ENCODE results near the gene CDH4.

The CDH4 gene

DNA sequence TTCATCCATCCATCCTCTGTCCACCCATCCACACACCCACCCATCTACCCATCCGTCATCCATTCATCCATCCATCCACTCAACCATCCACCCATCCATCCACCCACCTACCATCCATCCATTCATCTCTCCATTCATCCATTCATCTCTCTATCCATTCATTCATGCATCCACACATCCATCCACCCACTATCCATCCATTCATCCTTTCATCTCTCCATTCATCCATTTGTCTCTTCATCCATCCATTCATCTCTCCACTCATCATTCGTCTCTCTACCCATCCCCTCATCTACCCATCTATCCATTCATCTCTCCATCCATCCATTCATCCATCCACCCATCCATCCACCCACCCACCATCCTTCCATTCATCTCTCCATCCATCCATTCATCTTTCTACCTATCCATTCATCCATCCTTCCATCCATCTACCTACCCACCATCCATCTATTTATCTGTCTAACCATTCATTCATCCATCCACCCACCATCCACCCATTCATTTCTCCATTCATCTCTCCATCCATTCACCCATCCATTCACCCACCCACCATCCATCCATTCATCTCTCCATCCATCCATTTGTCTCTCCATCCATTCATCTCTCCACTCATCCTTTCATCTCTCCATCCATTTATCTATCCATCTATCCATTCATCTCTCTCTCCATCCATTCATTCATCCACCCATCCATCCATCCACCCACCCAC lies 538.2 kb downstream of the CDH4 start:
- no peak for DNase-seq (ENCODE audit: low spot score)

DNA sequence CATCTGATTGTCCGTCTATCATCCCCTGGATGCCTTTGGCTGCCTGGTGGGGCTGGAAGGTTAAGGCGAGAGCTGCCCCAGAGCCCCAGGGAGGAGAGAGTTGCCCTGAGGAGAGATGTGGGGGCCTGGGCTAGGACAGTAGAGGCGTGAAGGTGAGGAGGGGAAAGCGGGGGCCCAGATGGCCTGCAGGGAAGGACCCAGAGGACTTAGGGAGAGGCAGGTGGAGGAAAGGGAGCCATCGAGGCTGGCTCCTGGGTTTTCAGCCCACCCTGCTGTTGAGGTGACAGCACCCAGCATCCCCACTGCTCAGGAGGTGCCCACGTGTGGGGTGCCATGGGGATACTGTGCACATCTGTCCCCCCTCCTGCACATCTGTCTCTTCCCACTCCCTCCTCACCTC lies 539.9 kb downstream of the CDH4 start:
- DNase-seq (ENCODE audit: low spot score): no peak

DNA sequence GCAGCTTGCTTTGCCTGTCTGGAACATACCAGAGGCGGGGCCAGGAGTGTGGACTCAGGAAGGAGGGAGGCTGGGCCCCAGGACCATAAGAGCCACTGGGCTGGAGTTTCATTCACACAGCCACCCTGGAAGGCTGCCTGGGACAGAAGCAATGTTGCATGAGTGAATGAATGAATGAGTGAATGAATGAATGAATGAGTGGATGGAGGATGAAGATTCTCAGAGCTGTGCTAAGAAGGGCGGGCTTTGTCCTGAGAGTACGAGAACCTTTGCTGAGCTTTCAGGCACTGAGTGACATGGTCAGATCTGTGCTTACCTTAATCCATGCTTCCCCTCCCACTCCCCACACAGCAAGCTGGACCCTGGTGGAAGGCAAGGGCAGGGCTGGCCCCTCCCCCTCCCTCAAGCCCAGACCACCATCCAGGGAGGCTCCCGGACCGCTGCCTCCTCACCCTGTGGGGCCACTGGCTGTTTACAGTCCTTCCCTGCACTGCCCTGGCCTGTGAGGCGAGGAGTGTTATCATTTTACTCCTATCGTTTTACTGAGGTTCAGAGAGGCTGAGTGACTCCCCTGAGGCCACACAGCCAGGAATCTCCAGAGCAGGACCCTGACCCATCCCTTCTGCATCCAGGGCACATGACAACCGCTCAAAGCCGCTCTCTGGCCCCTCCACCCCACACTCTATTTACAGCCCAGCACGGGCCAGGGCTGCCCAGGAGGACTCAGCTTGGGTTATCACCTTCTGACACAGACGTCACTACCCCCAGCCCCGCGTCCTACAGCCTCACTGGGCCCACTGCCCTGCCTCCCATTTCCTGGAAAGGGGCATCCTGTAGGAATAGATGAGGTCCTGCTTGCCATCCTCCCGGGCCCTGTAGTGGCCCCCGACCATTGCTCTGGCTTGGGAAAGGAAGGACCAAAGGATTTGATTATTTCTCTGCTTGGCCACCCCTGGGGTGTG lies 543.9 kb downstream of the CDH4 start:
- no peak for DNase-seq (ENCODE audit: low spot score)

DNA sequence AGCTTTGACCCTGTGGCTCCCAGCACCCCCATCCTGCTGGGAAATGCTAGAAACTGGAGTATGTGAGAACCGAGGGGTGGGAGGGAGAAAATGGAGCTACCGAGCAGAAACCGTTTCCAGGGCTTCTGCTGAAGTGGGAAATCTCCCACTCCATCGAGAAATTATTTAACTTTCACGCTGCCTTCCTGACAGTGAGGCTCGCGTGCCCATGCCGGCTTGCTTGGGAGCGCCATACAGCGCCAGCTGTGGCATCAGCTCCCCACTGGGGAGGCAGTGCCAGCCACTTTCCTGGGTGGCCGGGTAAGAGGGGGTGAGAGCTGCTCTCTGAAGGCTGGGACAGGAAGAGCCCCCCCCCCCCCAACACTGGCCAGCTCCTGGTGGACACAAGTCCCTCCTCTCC lies 544.7 kb downstream of the CDH4 start:
- no peak for DNase-seq (ENCODE audit: low spot score)

DNA sequence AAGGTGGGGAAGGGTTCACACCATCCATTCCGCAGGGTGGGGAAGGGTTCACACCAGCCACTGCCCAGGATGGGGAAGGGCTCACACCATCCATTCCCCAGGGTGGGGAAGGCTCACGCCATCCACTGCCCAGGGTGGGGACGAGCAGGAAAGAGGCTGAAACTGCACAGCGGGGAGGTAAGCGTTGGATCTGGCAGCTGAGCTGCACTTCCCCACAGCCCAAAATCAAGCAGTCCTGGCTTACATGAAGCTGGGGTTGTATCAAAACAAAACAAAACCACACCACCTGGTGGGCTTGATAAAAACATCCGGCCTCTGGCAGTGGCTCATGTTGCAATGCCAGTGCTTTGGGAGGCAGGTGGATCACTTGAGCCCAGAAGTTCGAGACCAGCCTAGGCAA lies 545.1 kb downstream of the CDH4 start:
- DNase-seq (ENCODE audit: low spot score): no peak

DNA sequence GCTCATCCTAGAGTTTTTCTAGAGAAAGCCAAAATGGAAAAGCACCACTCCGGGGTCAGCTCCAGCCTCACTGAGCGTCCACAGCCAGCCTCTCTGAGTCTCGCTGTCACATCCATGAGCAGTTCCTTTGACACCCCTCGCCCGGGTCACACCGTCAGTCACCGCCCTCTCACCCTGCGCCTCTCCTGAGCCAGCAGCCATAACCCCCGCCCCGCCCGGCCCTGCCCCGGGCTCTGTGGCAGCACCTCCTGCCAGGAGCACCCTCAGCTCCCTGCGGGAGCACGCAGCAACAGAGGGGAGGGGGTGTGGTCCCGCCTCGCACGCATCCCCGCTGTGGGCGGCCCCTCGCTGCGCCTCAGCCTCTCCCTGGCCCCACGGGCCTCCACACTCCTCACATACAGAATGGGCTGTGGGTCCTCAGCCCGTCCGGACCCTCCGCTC lies 545.9 kb downstream of the CDH4 start:
- no peak for DNase-seq (ENCODE audit: low spot score)

DNA sequence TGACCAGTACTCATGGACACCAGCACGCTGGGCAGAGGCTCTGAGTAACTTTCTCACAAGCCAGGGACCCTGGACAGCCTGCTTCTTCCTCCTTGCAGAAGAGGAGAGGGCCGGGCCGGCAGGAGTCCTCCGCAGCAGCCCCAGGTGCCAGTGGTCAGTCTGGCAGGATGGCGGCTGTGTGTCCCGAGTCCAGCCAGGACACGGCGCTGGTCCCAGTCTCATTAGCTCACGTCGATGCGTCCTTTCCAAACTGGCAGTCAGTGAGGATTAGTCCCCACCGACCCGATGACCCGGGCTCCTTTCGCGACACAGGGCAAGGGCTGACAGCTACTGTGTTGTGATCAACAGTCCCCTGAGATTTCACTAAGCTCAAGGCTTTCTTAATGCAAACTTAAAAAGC lies 546.6 kb downstream of the CDH4 start:
- DNase-seq (ENCODE audit: low spot score): no peak

DNA sequence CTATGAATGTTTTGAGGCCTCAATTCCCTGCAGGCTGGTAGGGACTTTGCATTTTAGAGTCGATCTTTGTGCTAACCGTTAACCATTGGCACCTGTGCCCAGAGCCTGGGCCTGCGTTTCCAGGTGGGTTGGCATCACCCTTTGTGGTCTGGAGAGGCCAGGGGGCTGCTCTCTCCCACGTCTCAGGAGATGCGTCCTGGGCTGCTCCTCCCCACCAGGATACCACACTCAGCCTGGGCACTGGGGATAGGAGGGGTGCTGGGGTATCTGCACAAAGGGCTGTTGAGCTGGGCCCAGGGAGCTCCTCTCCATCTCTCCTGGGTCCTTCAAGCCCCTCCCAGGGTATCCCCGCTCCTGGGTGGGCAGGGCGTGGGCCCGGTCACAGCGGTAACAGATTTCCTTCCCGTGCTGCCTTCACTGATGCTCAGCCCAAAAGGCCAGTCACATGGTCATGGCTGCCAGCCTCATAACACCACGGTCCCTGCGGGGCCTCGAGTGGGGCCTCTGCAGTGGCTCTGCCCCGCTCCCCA lies 547.4 kb downstream of the CDH4 start:
- DNase-seq (ENCODE audit: low spot score): no peak

DNA sequence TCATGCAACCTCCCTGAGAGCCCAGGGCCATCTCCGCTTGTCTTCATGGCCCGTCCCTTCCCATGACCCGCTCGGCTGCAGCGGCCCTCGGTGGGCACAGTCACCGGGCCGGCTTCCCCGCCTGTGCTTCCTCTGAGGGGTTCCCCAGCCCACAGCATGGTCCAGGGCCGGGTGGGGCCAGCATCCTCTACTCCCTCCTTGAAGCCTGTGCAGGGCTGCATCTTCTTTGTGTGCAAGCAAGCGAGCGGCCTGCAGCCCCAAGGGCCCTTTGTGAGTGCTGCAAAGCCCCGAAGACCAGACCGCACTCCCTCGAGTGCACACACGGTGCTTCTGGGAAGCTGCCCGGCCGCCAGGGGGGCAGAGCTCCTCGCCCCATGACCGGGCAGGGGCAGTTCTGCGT lies 547.9 kb downstream of the CDH4 start:
- no peak for DNase-seq (ENCODE audit: low spot score)

DNA sequence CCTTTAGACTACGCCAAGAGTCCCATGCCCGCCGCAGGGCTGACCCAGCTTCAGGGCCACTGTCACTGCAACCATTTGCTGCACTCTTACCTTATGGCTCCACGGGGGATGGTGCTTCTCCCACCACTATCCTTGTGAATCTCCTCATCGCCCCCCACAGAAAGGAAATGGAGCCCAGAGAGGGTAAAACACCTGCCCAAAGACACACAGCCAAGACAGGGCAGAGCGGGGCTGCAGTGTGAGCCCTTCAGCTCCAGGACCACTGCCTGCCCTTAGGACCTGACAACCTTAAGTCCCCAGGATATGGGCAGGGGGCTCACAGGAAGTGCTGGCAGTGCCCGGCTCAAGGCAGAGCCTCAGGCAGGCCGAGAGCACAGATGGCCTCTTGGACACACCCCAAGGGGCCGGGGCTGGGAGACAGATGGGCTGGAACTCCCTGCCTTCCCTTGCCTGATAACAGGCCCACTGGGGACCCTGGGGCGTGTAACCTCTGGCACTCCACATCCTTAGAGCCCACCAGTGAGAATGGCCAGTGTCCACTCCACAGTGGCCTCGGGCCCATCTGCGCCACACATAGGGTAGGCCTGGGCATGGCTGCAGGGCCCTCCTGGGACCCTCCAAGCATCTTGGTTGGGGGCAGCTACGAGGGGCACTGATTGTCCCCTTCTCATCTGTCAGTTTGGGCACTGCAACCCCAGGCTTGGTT lies 548.5 kb downstream of the CDH4 start:
- no peak for DNase-seq (ENCODE audit: low spot score)

DNA sequence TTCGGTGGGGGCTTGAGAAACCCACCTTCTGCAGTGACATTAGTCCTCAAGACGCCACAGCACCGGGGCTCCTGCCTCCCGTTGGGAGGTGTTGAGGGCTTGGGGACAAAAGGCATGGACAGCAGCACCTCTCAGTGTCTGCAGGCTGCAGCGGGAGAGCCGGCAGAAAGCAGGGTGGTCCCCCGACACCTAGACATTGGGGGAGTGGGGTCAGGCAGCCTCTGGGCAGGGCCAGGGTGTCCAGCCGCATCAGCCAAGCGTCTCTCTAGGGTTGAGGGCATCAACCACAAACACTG lies 549.0 kb downstream of the CDH4 start:
- no peak for DNase-seq (ENCODE audit: low spot score)

DNA sequence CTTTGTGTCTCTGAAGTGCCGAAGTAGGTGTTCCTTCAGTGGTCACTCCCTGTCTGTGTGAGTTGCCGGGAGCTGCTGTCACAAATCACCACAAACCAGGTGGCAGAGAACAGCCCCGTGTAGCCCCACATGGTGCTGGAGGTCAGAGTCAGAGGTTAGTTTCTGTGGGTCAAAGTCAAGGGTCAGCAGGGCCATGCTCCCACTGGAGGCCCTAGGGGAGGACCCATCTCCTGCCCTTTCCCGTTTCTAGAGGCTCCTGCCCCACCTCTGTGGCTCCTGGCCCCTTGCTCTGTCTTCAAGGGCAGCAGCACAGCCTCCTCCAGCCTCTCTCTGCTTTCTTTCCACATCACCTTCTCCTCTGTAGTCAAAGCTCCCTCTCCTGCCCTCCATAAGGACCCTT lies 549.4 kb downstream of the CDH4 start:
- no peak for DNase-seq (ENCODE audit: low spot score)

DNA sequence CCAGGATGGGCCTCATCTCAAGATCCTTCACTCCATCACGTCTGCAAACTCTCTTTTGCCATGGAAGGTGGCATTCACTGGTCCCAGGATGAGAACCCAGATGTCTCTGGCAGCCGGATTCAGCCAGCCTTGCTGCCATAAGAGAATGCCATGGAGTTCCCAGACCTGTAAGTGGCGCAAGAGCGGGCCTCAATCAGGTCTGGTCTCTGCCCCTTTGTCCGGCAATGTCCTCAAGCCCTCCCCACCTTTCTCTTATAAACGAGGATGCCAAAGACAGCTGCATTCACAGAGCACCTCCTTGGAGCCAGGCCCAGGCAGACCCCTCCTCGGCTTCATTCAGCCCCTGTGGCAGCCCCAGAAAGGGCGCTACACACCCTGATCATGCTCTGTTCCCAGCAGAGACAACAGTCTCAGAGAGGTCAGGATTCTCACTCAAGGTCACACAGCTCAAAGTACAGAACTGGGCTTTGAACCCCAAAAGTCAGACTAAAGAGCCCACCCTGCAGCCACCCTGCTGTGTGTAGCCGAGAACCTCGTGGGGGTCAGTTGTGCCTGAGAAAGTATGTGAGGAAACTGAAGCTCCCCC lies 549.9 kb downstream of the CDH4 start:
- DNase-seq (ENCODE audit: low spot score): no peak

DNA sequence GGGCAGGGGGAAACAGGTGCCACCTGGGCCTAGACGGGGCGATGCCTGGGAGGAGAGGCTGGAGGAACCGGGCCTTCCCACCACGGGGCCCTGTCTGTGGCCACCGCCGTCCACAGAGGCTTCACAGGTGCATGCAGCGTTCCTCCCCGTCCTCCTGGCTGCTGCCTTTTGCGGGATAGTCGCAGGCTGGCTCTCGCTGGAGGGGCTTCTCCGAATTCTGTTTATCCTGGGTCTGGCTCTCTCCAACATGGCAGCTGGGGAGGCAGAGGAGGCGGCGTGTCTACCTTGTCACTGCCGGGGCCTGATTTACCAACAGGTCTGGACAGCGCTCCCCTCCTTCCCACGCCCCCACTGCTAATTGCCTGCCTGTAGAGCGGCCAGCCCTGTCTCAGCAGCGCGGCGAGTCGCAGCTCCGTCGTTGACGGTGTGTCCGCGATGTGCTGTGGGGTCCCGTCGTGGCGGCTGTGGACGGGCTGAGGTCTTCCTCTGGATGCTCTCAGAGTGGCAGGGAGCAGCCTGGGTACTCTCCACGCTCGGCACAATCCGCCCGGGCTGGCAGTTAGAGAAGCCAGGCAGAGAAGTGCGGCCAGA lies 550.8 kb downstream of the CDH4 start:
- DNase-seq (ENCODE audit: low spot score): no peak

DNA sequence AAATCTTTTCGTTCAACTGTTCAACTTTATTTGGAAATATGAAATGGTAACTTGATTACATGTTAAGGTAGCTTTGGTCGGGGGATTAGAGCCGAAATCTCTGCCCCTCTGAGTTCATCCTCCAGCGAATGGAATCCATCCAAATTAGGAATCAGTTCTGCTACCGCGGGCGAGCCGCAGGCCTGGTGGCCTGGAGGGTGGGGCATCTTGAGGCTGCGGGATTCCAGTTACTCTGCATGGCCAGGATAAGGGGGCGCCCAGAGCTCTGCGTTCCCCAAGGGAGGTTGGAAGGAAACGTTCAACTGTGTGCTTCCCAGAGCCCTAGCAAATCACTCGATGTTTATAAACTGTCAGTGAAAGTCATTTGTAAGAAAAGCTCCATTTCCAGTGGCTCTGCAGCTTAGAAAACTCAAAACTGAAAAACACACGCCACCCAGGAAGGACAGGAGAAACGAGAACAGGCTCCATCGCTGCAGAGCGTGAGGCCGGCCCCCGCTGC lies 551.4 kb downstream of the CDH4 start:
- no peak for DNase-seq (ENCODE audit: low spot score)

DNA sequence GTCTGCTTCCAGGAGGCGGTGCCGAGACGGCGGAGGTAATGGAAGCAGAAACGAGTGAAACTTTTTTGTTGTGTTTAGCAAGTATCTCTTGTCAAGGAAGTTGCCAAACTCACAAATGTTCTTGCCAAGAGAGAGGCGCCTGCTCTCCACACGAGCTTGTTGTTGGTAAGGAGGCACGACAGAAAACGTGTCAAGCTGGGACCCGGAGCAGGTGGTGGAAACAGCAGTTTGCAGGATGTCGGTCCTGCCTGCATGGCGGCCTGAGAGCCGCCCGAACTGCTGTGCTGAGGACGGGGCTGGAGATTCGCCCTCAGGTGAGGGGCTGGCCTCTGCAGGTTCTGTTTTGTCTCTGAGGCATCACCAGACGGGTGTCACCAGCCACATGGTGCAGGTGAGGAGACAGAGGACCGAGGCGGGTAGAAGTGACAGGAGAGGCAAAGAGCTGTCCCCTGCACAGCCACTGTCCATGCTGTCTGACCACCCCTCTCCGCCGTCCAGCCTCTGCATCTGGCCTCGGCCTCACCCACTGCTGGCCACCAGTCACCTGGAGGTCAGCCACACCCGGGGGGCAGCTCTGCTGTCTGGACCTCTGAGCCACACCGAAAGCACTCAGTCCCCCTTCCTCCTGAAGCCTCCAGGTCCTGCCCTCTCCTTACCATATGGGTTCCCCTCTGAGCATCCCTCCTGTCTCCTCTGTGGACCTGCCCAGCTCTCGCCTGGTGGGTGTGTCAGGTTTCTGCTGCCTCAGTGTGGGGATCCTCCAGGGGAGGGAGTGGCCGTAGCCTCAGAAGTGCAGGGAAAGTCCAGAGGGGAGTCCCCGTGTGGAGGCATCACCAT lies 552.1 kb downstream of the CDH4 start:
- no peak for DNase-seq (ENCODE audit: low spot score)

DNA sequence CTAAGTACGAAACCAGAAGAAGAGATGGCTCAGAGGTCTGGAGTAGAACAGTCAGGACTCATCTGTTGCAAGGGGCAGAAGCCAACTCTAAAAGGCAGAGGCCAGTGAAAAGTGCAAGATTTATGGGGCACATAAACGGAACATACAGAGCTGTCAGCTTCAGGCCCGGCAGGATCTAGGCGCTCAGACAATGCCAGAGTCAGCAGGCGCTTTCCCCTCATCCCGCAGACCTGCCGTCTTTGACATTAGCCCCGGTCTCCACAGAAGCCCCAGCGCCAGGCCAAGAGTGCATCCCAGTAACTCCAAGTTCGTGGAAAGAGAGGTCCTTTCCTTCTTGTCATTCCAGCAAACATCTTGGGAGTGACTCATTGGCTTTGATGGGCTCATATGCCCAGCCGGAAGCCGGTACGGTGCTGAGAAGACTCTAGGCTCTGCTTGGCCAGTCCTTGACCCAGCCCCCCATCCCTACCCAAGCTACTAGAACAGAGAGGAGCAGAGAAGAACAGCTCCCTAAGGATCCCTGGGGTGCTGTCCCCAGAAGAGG lies 552.8 kb downstream of the CDH4 start:
- DNase-seq (ENCODE audit: low spot score): no peak

DNA sequence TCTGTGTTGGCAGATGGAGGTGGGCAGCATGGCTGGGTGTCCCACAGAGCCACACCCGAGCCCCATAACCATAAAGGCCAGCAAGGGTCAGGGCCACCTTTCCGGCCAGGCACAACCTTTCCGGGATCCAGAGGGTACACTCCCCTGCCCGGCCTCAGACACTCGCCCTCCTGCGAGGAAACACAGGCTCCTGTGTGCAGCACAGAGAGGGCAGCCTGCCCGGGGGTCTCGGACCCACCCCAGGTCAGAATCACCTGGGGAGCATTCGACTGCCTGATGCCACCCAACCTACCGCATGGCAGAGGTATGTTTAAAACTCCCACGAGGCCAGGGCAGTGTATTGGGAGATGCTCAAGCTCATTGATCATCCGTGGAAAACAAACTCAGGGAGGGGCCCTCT lies 553.3 kb downstream of the CDH4 start:
- DNase-seq (ENCODE audit: low spot score): no peak

DNA sequence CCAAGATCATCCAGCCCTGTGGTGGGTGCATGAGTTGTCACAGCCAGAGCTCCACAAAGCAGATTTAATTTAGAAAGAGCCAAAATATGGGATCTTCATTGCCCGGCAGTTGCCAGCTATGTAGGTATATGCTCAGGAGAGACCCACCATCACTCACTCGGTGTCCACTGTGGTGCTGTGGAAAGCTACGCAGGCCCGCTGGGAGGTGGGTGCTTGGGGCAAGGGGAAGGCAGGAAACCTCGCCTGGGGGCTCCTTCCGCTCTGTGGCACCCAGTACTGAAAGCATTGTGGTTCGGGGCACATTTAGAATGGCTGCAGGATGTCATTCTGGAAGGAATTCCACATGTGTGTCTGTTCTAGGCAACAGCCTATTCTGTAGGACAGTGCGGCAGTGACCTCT lies 553.7 kb downstream of the CDH4 start:
- DNase-seq (ENCODE audit: low spot score): no peak

DNA sequence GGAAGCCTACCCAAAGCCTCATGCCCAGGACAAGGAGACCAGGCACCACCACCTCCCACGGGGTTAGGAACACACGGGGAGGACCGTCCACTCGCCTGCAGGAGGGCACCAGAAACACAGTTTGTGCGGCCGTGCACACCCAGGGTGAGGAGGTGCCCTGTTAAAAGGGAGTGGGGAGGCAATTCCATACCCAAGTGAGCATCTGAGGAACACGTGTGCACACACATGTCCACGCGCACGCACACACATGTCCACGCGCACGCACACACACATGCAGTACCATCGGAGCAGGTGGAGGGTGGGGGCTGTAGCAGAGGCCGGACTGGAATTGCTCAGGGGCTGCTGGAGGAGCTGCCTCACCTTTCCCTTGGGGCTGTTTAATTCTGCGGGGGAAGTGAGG lies 554.3 kb downstream of the CDH4 start:
- DNase-seq (ENCODE audit: low spot score): no peak

DNA sequence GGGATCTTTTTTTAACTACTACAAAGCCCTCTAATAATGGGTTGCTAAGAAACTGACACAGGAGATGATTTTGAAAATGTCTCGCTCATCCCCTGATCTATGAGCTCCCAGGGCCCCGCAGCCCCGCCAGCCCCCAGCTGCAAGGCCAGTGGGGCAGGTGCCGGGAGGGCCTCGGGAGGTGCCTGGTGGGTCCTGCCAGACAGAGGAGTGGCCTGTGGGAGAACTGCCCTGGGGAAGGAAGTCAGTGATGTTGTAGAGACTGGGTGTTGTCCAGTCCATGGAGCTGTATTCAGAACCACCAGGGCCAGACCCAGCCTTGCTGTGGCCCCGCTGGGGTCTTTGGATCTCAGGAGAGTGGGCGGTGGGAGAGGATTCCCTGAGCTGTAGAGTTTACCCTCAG lies 554.9 kb downstream of the CDH4 start:
- DNase-seq (ENCODE audit: low spot score): no peak
